ENCODE data around the gene SCAF8.
"Not testable (repeated sequence)": the region's sequence is repeated elsewhere in the genome, so short reads cannot be mapped to it uniquely, and the experiment has no call there.

SCAF8 gene, protein sequence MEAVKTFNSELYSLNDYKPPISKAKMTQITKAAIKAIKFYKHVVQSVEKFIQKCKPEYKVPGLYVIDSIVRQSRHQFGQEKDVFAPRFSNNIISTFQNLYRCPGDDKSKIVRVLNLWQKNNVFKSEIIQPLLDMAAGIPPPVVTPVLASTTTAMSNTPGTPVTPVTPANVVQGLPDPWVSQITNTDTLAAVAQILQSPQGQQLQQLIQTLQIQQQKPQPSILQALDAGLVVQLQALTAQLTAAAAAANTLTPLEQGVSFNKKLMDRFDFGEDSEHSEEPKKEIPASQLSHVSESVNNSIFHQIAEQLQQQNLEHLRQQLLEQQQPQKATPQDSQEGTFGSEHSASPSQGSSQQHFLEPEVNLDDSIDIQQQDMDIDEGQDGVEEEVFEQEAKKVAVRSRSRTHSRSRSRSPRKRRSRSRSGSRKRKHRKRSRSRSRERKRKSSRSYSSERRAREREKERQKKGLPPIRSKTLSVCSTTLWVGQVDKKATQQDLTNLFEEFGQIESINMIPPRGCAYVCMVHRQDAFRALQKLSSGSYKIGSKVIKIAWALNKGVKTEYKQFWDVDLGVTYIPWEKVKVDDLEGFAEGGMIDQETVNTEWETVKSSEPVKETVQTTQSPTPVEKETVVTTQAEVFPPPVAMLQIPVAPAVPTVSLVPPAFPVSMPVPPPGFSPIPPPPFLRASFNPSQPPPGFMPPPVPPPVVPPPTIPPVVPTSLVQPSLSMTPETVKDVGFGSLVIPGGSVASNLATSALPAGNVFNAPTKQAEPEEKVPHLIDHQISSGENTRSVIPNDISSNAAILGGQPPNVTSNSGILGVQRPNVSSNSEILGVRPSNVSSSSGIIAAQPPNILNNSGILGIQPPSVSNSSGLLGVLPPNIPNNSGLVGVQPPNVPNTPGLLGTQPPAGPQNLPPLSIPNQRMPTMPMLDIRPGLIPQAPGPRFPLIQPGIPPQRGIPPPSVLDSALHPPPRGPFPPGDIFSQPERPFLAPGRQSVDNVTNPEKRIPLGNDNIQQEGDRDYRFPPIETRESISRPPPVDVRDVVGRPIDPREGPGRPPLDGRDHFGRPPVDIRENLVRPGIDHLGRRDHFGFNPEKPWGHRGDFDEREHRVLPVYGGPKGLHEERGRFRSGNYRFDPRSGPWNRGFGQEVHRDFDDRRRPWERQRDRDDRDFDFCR (N-terminal part only)

DNA sequence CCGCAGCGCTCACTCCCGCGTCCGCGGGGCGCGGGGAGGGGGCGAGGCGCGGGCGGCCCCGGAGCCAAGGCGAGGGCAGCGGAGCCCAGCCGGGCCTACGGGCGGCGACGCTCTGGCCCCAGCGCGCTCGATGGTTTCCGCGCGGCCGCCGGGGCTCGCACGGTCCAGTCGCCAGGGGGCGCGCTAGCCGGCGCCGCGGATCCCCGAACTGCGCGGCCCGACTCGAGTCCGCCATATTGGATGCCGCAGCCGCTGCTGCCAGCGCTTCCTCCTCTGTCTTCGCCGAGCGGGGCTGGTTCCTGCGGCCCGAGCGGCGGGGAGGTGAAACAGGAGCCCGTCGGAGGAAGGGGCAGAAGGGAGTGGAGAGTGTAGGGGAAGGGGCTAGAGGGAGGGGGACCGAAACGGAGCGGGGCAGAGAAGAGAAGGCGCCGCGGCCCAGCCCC, at the start of gene SCAF8:
TSS of gene SCAF8 (plus strand) at position 234 of the 443 bp plus-strand sequence. CDS start 485 bp downstream, outside the sequence.
- DNase-seq (ENCODE audit: low read depth, low spot score): peak; percentile 97

DNA sequence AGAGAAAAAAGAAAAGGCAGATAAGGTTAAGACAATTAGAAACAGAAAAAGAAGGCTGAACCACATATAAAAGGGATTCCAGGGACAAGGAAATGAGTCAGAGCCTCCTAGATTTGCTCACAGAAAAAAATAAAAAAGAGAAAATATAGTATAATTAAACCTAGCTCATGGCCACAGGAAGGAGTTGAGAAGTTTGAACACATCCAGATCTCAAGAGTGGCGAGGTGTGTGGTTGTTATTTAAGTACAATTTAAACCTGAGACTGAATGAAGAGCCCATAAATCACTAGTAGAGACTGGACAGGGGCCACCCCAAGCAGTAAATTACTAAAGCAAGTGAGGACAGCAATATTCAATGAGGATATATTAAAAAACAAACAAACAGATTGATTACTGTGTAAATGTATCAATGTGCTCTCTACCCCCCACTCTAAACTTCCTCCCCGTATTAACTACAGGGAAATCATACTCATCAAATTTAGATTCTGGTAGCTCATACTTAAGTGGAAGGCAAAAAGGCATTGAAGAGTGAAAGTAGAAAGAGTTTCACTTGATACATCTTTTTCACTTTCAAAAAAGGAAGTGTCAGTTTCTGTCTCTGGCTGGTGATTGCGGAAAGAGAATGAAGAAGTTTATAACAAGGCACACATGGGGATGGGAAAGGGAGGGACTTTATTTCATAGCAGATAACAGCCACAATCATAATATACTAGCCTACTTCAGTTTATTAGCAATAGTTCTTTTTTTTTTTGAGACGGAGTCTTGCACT, 49.3 kb upstream of the SCAF8 start:
- peak; percentile 54 for DNase-seq (ENCODE audit: low read depth, low spot score)

DNA sequence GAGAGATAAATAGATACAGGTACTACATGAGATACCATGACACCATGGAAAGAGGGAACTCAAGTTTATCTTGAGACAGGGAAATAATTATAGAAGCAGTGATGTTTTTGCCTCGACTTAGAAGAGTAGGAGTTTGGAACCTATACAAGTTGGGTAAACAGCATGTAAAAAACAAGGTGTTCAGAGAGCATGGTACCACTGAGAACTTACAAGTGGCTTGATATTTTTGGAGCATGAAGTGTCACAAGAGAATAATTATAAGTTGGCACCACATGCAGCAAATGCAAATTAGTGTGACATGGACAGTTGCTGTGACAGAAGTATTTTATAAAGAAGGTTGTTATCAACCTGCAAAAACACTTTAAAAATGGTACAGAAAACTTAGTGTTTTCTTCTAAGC, 47.1 kb upstream of the SCAF8 start:
- DNase-seq (ENCODE audit: low read depth, low spot score): no peak

DNA sequence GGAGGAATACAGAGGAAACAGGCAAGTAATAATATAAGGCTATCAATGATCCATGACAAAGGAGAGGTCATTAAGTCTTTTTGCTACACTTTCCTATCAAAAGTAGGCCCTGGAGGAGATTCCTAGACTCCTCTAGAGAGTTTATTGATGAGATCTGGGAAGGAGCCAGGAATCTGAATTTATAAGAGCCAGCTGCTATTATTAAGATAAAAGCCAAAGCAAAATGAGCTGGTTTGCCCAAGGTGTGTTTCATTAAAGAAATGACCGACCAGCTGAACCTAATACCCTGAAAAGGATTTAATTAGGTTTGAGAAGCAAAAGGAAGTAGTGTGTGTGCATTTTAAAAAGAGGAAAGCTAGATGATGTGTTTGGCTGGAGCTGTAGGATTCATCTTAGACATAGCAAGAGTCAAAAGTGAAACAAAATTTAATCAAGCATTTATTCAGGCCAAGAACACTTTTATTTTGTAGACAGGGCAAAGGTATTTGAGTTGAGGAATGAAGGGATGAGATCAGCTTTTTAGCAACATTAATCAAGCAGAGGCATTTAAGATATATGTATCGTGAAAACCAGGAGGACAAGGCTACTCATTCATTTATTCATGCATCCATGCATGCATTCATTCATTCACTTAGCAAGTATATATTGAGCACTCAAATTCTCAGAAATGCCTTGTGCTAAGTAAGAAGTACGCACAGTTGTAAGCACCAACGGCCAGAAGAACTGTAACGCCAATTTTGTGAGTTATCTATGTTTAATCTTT, 43.5 kb upstream of the SCAF8 start:
- DNase-seq (ENCODE audit: low read depth, low spot score): no peak

DNA sequence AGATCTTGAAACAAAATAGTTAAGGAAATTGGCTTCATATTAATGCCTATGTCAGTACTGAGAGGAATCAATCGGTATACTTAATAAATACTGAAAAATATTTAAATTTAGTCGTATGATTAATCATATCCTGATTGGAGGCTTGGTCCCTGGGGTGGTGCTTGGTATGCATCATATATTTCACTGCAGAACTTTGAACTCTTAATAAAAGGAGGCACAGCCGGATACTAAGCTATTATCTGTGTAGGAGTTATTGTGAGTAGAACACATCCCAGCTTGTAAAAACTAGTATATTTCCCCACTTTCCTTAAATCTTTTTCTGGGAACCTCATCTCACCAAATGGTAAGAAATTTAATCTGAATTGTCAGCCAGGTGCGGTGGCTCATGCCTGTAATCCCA, 42.4 kb upstream of the SCAF8 start:
- DNase-seq (ENCODE audit: low read depth, low spot score): no peak

DNA sequence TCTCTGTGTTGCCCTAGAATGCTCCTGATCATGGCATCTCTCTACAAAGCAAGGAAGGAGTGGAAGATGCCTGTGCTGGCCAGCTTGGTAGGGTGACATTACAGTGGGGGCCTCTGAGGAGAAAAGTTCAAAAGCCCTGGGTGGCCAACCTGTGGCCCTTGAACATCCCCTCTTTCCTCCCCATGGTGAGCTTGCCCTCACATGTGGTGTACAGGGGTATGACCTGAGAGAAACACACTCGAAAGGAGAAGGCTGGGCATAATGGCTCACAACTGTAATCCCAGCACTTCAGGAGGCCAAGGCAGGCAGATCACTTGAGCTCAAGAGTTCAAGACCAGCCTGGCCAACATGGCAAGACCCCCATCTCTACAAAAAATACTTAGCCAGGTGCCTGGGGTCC, 36.6 kb upstream of the SCAF8 start:
- no peak for DNase-seq (ENCODE audit: low read depth, low spot score)

DNA sequence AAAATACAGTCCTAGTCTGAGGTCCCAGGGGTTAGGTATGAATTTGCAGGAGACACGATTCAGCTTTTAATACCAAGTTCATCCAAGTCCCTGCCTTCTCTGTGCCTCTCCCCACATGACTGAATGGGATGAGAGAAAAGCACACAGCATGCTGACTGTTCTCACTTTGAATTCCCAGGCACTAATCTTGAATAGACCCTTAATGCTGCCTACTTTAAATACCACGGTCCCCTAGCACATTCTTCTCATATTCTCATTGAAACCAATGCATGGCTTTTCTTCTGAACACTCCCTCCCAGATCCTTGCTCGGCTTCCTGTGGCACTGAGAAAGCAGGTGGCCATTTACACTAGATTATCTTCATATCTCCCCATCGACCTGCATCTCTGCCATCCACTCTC, 30.1 kb upstream of the SCAF8 start:
- no peak for DNase-seq (ENCODE audit: low read depth, low spot score)

DNA sequence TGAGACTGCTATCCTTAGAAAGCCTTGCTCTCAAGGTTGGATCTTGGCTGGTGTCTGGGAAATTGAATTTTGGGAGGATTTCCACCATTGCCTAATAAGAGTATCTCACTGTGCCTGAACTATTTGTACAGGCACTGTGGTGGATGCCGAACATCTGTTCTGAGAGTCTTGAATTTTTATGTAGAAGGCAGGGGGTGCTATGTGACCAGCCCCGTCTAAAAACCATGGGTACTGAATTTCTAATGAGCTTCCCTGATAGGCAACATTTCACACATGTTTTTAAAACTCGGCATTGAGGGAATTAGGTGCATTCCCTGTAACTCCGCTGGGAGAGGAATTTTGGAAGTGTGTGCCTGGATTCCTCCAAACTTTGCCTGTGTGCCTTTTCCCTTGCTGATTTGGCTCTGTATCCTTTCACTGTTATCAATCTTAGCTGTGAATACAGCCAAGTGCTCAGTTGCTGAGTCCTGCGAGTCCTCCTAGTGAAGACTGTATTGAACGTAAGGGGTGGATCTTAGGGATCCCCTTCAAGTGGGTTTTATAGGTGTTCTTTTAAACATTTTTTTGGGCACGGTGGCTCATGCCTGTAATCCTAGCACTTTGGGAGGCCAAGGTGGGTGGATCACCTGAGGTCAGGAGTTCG, 27.6 kb upstream of the SCAF8 start:
- no peak for DNase-seq (ENCODE audit: low read depth, low spot score)

DNA sequence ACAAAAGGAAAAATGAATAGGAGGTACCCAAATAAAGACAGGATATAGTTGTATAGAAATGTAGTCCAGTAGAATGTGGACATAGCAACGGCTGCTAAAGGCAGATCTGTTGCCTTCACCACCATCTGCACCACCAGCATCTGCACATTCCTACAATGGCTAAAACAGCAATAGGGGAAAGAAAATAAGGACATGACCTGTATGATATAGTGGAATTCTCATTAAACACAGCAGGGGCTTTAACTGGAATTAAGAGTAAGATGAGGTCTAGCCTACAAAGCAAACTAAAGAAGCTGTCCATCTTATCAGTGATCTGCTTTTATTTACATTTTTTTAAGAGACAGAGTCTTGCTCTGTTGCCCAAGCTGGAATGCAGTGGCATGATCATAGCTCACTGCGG, 26.8 kb upstream of the SCAF8 start:
- no peak for DNase-seq (ENCODE audit: low read depth, low spot score)

DNA sequence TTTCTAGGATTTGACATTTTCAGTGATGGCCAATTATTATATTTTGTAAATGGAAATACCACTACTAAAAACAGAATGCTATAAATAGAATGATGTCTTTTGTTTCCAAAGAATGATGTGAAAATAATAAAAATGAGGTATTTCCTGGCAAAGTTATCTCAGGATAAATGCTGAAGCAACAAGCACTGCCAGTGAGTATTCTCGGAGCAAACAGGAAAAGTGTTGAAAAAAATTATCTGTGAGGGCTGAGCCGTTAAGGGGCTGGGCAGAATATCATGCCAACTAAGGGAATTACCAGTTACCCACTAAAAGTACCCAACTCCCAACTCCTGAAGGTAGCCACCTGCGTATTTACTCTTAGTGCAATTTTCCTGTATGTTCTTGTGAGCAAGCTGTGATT, 23.6 kb upstream of the SCAF8 start:
- DNase-seq (ENCODE audit: low read depth, low spot score): no peak

DNA sequence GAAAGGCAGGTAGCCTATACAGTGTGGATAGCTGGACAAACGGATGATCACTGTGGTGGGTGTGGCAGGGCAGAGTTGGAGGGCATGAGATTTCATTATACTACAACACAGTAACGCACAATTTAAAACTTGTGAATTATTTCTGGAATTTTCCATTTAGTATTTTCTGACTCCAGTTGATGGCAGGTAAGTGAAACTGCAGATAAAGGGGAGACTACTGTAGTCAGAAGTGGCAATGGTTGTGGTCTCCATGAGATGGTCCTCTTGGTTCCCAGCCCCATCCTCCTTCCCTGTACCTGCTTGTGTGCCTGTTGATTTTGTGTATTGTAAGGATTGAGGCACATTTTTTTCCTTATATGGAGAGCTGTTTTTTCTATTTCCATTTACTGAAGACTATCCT, 22.5 kb upstream of the SCAF8 start:
- no peak for DNase-seq (ENCODE audit: low read depth, low spot score)

DNA sequence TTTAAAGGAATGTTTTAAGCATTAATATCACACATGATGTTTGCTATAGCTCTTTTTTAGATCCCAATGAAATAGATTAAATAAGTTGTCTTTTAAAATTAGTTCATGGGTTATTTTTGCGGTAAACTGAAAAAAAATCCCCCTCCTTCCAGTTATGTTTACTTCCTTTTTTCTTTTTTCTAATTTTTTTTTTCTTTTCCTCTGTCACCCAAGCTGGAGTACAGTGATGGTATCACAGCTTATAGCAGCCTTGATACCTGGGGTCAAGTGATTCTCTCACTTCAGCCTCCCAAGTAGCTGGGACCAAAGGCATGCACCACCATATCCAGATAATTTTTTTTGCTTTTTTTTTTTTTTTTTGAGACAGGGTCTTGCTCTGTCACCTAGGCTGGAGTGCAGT, 17.8 kb upstream of the SCAF8 start:
- no peak for DNase-seq (ENCODE audit: low read depth, low spot score)

DNA sequence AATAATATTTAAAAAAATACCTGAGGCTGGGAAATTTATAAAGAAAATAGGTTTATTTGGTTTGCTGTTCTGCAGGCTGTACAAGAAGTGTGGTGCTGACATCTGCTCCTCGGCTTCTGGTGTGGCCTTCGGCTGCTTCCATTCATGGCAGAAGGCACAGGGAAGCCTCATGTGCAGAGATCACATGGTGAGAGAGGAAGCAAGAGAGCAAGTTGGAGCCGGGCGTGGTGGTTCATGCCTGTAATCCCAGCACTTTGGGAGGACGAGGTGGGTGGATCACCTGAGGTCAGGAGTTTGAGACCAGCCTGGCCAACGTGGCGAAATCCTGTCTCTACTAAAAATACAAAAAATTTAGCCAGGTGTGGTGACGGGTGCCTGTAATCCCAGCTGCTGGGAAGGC, 16.9 kb upstream of the SCAF8 start:
- not testable (repeated sequence) for DNase-seq (ENCODE audit: low read depth, low spot score)

DNA sequence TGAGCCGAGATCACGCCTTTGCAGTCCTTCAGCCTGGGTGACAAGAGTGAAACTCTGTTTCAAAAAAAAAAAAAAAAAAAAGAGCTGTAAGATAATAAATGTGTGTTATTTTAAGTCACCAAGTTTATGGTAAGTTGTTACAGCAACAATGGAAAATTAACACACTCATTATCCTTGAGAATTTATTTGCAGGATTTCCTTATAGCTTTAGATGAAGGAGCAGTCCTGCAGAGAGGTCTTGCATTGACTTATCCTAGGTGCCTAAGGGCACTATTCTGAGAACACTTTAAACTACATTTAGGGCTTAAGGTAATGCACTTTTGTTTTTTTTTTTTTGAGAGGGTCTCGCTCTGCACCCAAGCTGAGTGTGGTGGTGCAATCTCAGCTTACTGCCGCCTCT, 13.8 kb upstream of the SCAF8 start:
- DNase-seq (ENCODE audit: low read depth, low spot score): no peak

DNA sequence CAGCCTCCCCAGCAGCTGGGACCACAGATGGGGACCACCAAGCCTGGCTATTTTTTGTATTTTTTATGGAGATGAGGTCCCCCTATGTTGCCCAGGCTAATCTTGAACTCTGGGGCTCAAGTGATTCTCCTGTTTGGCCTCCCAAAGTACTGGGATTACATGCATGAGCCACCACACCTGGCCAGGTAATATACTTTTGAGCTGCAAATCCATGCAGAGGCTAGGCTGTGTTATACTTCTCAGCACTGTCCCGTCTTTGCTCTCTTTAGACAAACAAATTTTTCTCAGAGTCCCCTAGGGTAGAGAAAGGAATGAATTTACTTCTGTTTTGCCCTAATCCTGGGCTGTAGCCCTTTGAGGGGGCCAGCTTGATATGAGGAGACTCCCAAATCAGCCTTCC, 13.4 kb upstream of the SCAF8 start:
- DNase-seq (ENCODE audit: low read depth, low spot score): no peak

DNA sequence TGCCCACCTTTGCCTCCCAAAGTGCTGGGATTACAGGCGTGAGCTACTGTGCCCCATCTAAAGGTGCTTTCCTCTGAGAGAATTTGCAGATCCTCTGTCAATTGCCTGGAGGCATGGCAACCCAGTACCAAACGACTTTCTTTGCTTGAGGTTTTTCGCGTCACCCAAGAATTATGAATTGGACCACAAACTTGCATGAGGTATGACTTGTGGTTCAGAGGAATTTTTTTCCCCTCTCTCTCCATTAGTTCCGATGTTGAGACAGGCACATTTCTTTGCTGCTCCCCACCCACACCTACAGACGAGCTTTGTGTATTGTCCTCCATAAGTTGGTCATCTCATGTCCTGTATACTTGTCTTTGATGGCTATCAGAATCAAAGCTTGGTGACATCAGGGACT, 11.8 kb upstream of the SCAF8 start:
- peak; percentile 95 for DNase-seq (ENCODE audit: low read depth, low spot score)

DNA sequence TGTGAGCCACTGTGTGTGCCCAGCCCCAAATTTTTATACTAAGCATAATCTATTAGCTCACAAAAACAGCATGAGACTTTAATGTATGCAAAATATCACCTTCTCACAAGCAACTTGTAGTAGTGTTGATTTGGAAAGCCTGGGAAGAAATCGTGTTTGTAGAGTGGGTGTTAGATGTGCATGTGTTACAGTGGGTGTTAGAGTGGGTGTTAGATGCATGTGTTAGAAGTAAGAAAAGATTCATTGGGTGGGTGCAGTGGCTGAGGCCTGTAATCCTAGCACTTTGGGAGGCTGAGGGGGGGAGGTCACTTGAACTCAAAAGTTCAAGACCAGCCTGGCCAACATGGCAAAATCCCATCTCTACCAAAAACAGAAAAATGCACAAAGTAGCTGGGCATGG, 6.3 kb upstream of the SCAF8 start:
- DNase-seq (ENCODE audit: low read depth, low spot score): no peak

DNA sequence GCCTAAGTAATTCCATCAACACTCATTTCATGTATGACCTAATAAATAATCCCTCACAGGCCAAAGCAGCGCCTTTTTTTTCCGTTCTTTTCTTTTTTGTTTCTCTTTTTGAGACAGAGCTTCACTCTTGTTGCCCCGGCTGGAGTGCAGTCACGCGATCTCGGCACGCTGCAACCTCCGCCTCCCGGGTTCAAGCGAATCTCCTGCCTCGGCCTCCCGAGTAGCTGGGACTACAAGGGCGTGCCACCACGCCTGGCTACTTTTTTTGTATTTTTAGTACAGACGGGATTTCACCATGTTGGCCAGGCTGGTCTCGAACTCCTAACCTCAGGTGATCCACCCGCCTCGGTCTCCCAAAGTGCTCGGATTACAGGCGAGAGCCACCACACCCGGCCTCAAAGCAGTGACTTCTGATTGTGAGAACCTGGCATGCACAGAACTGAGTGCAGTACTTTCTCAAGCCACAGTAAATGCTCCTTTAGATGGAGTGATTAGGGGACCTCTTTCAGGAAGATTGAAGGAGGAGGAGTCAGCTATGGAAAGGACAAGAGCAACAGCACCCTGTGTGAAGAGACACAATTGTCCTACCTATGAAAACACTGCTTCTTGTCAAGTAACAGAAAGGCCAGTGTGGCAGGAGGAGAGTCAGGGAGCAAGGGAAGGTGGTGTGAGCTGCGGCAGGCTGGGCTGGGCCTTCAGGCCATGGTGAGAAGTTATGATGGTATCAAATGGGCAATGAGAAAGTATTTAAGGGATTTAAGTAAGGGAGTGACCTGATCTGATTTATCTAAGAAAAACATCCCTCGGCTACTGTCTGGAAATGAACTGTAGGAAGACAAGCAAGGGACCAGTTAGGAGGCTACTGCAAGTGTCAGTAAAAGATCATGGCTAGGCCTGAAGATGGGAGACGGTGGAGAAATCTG, 1.7 kb upstream of the SCAF8 start:
- DNase-seq (ENCODE audit: low read depth, low spot score): no peak

DNA sequence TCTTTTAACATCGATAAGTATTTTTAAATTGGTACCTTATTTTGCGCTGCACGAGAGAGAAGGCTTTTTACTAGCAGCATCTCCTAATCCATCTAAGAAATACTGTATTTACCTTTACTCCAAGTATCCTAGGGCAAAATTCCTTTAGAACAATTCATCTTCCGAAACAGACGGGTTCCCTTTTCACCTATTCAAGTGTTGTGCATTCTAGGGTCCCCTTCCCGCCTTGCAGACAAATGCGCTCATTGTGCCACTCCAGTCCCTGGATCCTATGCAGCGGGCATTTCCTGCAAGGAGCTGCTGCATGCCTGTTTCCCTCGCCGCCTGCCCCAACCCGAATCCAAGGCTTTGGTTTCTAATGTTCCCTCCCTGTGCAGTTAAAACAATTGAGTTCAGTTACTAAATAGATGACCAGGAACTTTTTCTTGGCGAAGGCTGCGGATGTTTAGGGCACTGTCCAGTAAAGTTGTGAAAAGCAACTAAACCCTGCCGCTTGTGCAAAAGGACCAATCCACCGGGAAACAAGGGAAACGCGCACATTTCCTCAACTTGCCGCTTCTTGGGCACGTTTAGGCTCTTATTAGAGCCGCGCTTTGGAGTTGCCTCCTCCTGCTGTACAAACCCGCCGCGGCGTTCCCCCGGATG, 556 bp upstream of the SCAF8 start:
- no peak for DNase-seq (ENCODE audit: low read depth, low spot score)
